ENCODE results near the gene LRRC31.

The LRRC31 gene

DNA sequence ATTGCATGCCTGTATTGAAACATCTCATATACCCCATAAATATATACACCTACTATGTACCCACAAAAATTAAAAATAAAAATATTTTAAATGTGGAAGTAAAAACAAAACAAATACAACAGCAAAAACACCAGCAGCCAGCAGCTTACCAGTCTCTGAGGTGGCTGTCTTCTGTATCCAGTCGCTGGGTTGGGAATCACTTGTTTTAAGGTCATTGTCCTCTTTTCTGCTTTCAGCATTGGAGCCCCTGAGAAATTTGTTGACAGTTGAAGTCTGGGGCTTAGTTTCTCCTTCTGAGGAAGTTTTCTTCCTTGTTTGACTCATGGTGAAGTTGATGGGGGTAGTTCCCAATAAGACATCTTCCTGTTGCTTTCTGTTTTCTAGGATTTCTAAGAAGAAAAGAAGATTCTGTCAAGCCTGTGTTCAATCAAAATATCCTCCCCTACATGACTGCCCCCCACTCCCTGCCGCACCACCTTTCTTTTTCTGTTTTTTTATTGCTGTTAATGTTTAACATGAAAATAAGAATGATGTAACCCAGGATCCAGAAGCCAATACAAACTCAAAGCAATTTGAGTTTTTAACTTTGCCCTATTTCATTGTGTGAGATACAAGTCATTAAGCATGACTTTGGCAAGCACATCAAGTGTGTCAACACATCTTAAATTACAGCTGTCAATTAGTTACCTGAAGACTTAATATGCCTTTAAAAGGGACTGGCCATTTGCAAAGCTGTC is at the start of gene LRRC31:
TSS of gene LRRC31 (minus strand) at position 452 of the 737 bp plus-strand sequence. CDS start at position 324, 128 bp downstream.
- DNase-seq = no peak

DNA sequence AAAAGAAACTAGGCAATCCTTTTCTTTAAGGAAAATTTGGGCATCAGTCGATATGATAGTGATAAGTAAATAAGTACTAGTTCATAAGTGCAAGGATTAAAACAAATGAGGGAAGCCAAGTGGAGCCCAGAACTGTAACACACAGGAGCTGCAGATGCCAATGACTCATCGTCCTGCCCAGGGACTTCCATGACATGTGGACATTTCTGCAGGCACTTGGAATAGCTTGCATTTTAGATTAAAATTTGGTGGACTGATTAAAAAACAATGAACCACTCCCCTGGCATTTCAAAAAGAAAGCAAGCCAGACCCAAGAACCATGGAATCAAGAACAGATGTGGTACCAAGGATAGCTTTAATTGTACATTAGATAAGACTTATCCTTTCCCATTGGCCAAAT is 44.6 kb upstream of the LRRC31 start:
- no peak for DNase-seq

DNA sequence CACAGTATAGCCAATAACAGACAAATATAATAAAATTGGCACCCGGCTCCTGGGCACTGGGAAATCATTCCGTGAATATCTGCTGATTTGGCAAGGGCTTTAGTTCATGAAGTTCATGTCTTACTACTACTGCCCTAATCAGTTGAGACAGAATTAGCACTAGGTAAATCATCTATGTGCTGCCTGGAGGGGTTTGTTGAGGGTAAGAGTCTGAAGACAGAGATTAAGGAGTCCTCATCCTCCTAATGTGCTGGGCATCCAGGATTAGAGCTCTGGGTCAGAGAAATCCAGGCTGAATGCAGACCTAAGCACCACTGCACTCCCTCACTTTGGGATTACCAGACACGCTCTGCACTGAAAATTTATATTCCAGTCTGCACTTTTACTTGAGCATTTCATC is 43.6 kb upstream of the LRRC31 start:
- DNase-seq = no peak

DNA sequence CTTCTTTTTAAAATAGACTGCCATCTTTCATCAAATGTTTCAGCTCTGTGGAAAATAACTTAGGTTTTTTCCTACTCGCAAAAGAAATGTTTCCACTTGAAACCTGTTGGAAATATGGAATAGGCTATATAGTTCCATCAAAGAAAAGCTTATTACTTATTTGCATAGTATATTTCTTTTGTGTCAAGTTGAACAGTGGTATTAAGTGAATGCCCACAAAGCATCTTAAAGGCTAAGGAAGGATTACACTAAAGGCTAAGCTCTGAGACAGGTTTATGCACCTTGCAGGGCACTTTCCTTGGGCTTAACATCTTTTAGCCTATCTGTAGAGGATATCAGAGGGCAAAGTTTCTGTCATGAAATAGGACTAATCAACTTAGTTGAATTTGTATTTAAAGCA is 41.5 kb upstream of the LRRC31 start, which contains the start of gene SAMD7:
TSS of gene SAMD7 (plus strand) at position 301 of the 400 bp plus-strand sequence. CDS start 7,927 bp downstream, outside the sequence.
- DNase-seq = no peak

DNA sequence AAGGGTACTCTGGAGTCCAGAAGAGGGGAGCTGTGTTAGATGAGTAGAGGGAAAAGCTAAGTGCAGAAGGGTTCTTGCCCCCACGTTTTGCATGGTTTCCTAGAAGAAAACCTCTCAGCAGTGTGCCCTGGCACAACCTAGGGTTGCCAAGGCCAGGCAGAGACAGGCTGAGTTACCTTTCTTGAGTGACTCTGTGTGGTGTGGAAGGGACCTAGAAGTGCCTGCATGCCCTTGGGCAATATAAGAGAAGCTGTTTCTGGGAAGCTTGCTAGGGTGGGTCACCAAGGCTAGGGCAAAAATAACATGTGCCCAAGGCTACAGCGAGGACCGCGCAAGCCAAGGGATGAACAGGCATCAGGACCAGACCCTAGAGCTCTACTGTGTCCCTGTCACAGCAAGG is 38.2 kb upstream of the LRRC31 start:
- no peak for DNase-seq

DNA sequence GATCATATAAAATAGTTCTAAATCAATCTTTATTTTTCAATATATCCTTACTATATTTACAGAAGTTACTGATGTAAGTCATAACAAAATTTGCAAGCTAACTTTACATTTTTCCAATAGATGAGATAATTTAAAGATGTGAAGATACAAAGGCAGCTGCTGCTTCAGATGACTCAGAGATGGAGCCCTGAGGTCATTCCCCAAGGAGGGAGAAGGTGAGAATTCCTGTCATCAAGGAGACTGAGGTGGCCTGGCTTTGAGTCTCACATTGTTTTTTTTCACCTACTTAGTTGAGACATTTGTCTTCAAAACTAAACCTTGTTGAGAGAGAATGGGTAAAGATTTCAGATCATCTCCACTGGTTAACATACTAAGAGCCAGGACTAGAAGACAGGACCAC is 37.7 kb upstream of the LRRC31 start:
- DNase-seq = no peak

DNA sequence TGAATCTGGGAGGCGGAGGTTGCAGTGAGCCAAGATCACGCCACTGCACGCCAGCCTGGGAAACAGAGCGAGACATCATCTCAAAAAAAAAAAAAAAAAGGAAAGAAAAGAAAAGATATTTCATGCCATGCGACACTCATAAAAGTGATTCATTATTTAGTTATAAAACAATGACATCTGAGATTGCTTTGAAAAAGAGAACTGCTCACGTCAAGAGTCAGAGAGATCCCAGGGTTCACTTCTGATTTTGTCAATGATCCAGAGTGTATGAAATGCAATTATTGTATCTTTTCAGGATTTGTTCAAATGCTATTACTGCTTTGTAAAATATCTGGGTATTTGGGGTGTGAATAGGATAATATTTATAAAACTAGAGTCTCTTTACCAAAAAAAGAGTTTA is 35.7 kb upstream of the LRRC31 start:
- DNase-seq = no peak

DNA sequence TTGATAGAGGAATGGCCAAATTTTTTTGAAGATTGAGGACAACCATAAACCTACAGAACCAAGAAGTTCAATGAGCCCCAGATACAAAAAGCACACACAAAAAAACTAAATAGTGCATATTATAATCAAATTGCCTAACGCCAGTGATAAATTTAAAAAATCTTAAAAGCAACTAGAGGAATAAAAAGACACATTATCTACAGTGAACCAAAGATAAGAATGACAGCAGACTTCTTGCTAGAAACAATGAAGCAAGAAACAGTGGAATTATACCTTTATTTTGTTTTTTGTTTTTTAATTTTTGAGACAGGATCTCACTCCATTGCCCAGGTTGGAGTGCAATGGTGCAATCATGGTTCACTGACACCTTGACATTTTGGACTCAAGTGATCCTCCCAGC is 31.7 kb upstream of the LRRC31 start:
- no peak for DNase-seq

DNA sequence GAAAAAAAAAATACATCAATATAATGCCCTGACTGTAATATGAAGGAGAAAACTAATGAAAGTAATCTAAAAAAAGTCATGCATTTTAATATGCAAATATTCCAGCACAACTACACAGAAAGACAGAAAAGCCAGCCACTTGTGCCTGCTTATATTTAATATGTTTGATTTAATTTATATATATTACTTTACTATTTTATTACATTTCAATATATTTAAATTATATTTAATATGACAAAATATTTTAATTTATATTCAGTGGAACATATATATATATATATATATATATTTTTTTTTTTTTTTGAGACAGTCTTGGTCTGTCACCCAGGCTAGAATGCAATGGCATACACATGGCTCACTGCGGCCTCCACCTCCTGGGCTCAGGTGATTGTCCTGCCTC is 27.5 kb upstream of the LRRC31 start:
- no peak for DNase-seq

DNA sequence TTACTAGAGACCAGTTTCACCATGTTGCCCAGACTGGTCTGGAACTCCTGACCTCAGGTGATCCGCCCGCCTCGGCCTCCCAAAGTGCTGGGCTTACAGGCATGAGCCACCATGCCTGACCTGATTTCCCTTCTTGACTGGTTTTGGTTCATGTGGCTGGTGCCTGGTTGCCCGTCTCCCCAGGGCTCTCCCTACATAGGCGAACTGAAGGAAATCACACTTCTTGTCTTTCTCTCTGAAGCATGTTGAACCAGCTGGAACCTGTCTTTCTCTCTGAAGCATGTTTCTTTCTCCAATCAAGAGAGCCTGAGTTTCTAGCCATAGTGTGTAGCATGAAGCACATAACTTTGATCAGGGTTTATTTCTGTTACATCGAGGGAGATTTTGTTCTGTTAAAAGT is 25.3 kb upstream of the LRRC31 start:
- no peak for DNase-seq

DNA sequence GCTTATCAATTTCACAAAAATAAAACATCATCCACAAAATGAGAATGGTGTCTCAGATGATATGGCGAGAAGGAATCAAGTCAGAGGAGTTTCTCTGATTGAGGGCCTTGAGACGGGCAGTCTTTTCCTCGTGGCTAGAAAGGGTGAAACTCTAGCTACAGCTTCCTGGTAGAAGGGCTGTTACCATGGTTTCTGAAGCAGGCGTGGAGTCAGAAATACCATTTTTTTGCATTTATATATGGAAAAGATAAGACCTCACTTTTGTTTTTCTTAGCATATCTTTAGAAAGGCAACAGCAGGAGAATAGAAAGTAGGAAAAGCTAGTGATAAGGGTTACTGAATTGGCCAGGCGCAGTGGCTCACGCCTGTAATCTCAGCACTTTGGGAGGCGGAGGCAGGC is 24.4 kb upstream of the LRRC31 start:
- DNase-seq = no peak

DNA sequence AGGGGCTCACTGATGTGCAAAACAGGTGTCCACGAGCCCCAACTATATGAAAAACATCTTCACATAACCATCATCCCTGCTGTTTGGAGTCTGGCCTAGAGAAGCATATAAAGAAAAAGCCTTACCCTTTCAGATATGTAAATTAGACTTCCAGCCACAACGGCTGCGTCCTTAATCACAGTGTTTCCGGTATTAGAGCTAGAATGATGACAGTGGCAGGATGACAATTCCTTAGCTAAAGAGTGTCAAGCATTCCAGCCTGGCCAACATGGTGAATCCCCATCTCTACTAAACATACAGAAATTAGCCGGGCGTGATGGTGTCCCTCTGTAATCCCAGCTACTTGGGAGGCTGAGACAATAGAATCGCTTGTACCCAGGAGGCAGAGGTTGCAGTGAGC is 22.2 kb upstream of the LRRC31 start:
- DNase-seq = no peak

DNA sequence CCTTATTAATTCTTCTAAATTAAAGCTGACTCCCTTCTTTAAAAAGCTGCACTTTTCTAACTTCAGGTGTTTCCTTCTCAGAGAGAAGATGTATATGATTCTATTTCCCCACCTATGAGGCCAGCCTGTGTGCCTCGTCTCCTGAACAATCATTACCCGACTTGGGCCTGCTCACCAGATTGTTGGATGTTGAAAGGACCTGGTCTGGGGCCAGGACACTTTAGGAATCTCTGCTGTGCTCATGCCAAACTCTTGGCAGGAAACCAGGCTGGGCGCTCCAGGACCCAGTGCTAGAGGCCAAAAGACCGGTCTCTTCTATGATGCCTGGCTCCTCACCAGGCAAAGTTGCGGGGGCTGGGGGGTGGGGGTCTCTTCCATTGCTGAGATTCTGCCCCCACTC is 16.9 kb upstream of the LRRC31 start:
- DNase-seq = no peak

DNA sequence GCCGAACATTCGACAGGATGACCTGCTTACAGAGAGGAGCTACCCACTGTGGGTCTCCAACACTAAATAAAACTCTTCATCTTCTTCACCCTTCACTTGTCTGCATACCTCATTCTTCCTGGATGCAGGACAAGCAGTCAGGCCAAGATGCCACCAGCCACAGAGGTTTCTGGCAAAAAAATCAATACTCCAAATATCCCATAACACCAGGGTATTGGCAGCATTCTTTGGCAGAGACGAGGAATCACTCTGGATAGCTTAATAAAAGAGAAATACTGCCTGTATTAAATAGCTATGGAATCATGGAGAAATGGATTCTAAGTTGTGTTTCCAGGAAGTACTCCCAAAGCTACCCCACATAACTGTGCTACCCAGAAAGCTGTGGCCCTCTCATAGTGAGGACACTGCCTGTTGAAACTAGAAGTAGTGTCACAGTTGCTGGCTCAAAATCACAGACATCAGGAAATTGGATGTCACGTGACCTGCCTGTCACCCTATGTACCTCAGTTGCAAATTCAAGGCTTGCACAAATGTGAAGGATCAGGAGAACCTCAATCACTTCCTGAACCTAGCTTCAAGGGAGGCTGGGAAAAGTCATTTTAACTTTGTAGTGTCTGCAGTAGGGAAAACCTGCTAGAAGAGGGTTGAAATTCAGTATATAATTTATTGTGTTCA is 11.0 kb upstream of the LRRC31 start:
- DNase-seq = no peak

DNA sequence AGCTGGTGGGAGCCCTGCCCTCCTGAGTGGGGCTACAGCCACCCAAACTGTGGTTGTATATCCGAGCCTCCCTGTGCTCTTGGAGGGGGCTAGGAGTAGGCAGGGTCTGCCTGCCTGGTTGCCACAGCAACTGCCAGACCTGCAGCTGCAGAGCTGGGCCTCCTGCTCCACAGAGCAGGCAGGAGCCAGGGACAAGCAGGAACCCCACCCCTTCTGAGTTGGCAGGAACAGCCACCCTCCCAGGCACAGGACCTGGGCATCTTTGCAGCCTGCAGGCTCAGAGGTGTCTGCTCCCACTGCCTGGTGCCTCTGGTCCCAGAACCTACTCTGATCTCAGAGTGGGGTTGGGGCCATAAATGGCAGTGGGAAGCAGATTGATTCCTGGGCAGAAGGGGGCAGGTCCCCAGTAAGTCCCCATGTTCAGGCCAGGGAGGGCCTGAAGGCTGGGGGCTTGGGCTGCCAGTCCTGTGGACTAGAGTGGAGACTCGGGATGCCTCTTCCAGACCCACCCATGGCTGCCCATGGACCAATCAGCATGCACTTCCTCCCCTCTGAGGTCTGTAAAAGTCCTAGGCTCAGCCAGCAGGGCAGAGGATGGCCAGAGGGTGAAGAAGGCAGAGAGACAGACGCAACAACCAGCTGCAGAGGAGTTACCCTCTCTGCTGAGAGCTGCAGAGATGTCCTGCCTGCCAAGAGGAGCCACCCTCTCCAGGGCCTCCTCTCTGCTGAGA is 10.3 kb upstream of the LRRC31 start:
- no peak for DNase-seq

DNA sequence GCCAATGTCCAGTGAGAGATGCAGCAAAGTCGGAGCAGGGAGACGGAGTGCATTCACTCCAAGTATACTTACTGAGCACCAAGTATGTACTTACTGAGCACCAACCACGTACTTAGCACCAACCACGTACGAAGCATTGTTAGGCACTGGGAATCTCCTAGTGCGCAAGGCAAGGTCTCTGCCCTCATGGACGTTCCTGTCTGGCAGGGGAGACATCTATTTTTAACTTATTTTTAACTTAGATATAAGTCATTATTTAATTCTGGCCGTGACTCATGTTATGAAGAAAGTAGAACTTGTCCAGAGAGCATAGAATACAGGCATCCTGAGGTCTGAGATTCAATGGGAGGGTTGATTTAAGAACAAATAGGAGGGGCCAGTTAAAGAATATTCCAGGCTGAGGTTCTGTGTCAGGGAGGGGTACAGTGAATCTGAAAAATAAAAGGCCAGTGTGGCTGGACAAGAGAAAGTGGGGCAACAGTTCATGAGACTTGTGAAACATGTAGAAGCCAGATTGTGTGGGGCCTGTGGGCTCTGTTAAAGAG is 9.3 kb upstream of the LRRC31 start:
- DNase-seq = no peak

DNA sequence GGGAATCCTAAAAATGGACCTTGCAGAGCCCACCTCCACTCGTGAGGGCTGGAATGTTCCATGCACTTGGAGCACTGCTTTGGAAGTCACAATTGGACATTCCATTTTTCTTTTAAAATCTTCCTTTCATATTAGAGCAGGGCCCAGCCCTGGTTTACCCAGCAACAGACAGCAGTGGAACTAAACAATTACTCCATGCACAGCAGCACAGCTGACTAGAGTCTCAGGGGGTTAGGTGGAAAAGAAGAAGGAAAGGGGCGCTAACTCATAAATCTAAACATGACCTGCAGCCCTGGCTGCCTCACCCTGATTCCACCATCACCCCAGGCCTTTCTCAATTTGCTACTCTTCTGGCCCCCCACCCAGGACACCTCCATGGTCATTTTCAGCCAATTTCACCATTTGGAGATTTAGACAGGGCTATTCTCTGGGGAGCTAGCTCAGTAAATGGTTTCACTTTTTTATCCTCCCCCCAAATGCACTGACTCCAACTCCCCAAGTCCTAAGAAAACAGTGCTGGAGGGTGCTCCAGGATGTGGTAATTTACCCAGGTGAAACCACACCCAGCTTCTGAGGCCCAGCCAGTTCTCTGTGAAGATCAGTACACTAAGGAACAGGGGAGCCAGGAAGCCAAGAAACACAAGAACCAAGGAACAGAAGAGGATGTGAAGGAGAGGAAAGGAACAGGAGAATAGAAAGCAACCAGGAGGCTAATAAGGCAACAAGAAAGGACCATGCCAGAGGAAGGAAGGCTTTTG is 1.6 kb upstream of the LRRC31 start:
- no peak for DNase-seq

DNA sequence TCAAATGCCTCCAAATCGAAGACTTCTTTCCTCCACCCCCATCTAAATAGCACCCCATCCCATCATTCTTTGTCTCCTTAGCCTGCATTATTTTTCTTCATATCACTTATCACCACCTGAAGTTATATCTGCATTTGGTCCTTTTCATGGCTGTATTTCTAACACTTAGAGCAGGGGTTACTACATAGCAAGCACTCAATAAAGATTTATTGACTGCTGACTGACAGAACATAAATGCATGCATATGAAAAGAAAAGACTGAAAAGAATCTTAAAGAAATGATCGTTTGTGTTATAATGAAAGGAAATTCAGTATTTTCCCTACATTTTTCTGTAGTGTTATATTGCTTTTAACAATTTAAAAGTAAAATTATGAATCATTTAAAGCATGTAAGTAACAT is 1.4 kb downstream of the LRRC31 start:
- DNase-seq = no peak

DNA sequence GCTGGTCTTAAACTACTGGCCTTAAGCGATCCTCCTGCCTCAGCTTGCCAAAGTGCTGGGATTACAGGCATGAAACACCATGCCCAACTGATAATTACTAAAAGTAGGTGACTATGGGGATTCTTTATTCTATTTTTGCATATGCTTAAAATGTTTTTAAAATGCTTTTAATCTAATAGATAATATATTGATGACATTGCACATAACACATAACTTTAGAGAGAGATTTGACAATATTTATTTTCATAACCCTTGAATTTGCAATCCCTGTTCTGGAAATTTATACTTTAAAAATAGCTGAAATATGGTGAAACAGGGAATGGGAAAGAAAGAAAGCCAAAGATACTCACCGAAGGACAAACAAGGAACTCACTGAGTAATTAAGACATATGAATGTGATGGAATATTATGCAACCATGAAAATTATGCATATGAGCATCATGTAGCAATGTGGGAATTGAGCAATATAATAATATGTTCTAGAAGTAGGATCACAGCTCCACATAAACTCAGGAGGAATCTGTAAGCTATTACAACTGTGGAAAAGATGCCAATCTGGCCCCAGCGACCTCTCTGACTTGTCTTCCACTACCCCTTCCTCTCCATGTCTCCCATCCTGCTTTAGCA is 2.0 kb downstream of the LRRC31 start:
- no peak for DNase-seq

DNA sequence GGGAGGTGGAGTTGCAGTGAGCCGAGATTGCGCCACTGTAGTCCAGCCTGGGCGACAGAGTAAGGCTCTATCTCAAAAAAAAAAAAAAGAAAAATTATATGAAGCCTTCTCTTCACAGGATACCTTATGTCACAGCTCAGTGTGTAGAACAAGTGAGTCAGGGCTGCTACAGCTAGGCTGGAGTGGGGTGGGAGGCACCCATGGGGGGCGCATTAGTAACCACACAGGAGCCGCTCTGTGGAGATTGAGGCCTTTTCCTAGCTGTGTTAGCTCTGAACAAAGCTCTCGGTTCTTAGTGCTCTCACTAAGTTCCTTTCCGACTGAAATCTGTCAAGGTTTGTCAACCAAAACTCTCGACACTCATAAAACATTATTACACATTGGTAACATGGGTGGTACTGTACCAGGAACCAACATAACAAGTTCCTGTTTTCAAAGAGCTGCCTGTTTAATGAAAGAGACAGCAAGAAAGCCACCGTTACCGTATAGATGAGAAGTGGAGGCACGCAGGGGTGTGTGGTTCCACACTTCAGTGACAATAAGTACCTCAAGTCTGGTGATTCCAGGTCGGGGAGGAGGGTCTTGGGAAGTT is 4.5 kb downstream of the LRRC31 start:
- DNase-seq = no peak

DNA sequence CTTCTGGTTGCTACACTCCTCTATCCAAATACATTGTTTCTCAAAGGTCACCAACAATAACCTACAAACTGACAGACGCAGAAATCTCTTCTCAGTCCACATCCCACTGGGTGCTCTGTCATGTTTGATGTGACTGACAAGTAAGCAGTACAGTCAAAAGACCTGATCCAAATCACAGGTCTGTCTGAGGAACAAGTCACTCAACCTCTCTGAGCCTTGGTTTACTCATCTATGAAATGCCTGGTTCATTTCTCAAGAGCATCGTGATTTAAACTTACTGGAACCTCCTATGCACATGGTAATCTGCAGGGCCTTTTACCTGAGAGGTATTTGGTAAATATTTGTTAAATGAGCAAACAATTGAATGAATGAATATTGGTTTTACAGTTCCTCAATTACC is 5.5 kb downstream of the LRRC31 start:
- DNase-seq = no peak

DNA sequence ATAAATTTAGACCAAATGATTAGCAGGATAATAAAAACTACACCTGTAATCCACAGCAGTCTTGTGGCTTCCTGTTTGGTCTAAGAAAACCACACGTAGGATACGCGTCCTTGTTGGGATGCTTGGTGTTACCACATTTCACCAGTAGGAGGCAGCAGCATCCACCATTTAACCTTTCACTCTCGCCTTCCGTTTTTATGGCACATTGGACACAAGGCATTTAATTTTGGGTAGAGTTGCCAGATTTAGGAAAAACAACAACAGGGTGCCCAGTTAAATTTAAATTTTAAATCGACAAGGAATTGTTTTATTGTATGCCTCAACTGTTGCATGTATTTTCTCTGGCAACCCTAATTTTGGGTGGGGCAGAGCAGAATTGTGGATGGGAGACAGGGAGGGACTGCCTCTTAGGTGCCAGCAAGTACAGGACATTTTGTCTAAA is 6.3 kb downstream of the LRRC31 start:
- peak; percentile 64 for DNase-seq
